GM23248 (cell line): Measurements from ENCODE around the gene CIT. TPM values are rescaled to one million over a fixed set of nuclear protein-coding genes. Genes with fewer than 3 reads are reported as not detected.

ENCODE experiments used
- DNase-seq: peaks from one replicate; pipeline ENCODE4 v3.0.0-alpha.2; 2015
- H2AFZ ChIP-seq: fragments of 200-600 bp; sonication (generic); 2 replicates; pipeline ENCODE4 v1.6.1; 2016; ENCODE audit warnings: antibody characterized with exemption
- H3F3A ChIP-seq: fragments of 200-600 bp; sonication (generic); 2 replicates; pipeline ENCODE4 v1.6.1; 2016; ENCODE audit warnings: mild to moderate bottlenecking, antibody characterized with exemption, mixed run types; ENCODE audit not compliant: insufficient read depth
- H3K27ac ChIP-seq: fragments of 200-600 bp; sonication (generic); 2 replicates; pipeline ENCODE4 v1.5.1; 2016; ENCODE audit warnings: mild to moderate bottlenecking
- H3K27me3 ChIP-seq: fragments of 200-600 bp; sonication (generic); replicated peaks from 2 replicates; pipeline ENCODE4 v1.6.1; 2016; ENCODE audit warnings: mild to moderate bottlenecking; ENCODE audit not compliant: insufficient read depth
- H3K36me3 ChIP-seq: fragments of 200-600 bp; sonication (generic); 2 replicates; pipeline ENCODE4 v1.6.1; 2016; ENCODE audit warnings: low read depth, mild to moderate bottlenecking
- H3K4me1 ChIP-seq: fragments of 200-600 bp; sonication (generic); 2 replicates; pipeline ENCODE4 v1.6.1; 2016; ENCODE audit warnings: mild to moderate bottlenecking; ENCODE audit not compliant: insufficient read depth
- H3K4me2 ChIP-seq: fragments of 200-600 bp; sonication (generic); one replicate; pipeline ENCODE4 v1.6.1; 2016; ENCODE audit warnings: mild to moderate bottlenecking; ENCODE audit not compliant: unreplicated experiment
- H3K4me3 ChIP-seq: fragments of 200-600 bp; sonication (generic); 2 replicates; pipeline ENCODE4 v1.5.1; 2016; ENCODE audit warnings: mild to moderate bottlenecking
- H3K79me2 ChIP-seq: fragments of 200-600 bp; sonication (generic); 2 replicates; pipeline ENCODE4 v1.6.1; 2016; ENCODE audit warnings: mild to moderate bottlenecking; ENCODE audit not compliant: insufficient read depth
- H3K9ac ChIP-seq: fragments of 200-600 bp; sonication (generic); 2 replicates; pipeline ENCODE4 v1.6.1; 2016; ENCODE audit warnings: mild to moderate bottlenecking
- H3K9me2 ChIP-seq: fragments of 200-600 bp; sonication (generic); 2 replicates; pipeline ENCODE4 v1.6.1; 2016; ENCODE audit warnings: mixed run types, mild to moderate bottlenecking, moderate library complexity; ENCODE audit not compliant: insufficient read depth
- H3K9me3 ChIP-seq: fragments of 200-600 bp; sonication (generic); one replicate; pipeline ENCODE4 v1.6.1; 2017; ENCODE audit warnings: low read depth
- H4K20me1 ChIP-seq: fragments of 200-600 bp; sonication (generic); 2 replicates; pipeline ENCODE4 v1.6.0; 2016; ENCODE audit not compliant: insufficient read depth
- EZH2 ChIP-seq: fragments of 200-600 bp; sonication (generic); IDR thresholded peaks from 2 replicates; pipeline ENCODE4 v1.6.1; 2018; ENCODE audit warnings: antibody characterized with exemption, mild to moderate bottlenecking; ENCODE audit not compliant: insufficient read depth, poor library complexity, severe bottlenecking
- EZH2phosphoT487 ChIP-seq: fragments of 200-600 bp; sonication (generic); IDR thresholded peaks from 2 replicates; pipeline ENCODE4 v1.6.1; 2018; ENCODE audit warnings: antibody characterized with exemption, moderate library complexity, mild to moderate bottlenecking, low read depth; ENCODE audit not compliant: insufficient read depth
- WGBS, 2 experiments: methylation state at CpG; one replicate each; pipeline ENCODE4 v1.1.6; 2015 to 2017; ENCODE audit warnings: low lambda C conversion rate in 2 of 2, low coverage in 1 of 2; ENCODE audit errors: missing lambda C conversion rate in 2 of 2; 5-methylcytosine and 5-hydroxymethylcytosine counted together
- in situ Hi-C: fragments of 300-500 bp; cut with MboI; formaldehyde crosslinking; loops from 2 replicates; pipeline ENCODE4 v1.15.0; 2020
- polyA plus RNA-seq: library from polyadenylated mRNA; unstranded; fragments of >200 nt; fragmentation: Nextera tagmentation; extraction: Ambion mirVana; gene quantifications from 2 replicates; pipeline ENCODE4 v1.2.1, GENCODE V29; 2016
- total RNA-seq: library from RNA; depleted of rRNA; stranded (reverse); fragments of >200 nt; shearing (Covaris generic); gene quantifications from 2 replicates; pipeline ENCODE4 v1.2.3, GENCODE V29; 2014

CIT gene
- total and polyA plus RNA-seq, 2 experiments from 2014 or later: 4.3 to 6.8 TPM

DNA sequence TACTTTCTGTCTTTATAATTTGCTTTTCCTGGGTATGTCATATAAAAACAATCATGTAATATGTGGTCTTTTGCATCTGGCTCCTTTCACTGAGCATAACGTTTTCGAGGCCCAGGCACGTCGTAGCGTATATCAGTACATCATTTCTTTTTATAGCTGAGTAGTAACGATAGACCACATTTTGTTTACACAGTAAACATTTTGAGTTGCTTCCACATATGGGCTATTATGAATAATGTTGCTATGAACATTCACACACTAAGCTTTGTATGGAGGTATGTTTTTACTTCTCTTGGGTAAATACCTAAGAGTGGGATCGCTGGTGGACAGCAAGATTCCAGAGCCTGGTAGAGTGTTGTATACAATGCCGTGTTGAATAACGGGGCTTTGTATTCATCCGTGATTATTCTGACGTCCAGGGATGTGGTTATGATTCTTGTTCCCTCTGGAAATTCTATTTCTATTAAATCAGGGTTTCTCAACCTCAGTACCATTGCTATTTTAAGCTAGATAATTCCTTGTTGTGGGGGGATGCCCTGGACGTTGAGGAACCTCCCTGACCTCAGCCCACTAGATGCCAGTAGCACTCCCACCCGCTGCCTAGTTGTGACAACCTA, 38.9 kb upstream of the CIT start:
- H3K27me3 ChIP-seq: no peaks in the 10 kb centered on the region
- H3K27ac ChIP-seq: no peak overlapping the region
- WGBS, 2 experiments: 41 to 48% methylated on average over 13 of the region's 13 CpGs
- no peak overlapping the region for H3K4me3 ChIP-seq
- no peak for DNase-seq
- TF ChIP-seq EZH2 (no peak), EZH2phosphoT487 (no peak)
- no peaks in the 10 kb centered on the region for H4K20me1 ChIP-seq
- no peaks in the 10 kb centered on the region for H3K9me3 ChIP-seq
- H2AFZ ChIP-seq: no peak overlapping the region
- H3F3A ChIP-seq: peaks cover 4% of the 10 kb centered on the region; the same call in 1 of the 2 replicates
- no peaks in the 10 kb centered on the region for H3K9me2 ChIP-seq
- H3K4me1 ChIP-seq: no peaks in the 10 kb centered on the region; the same call in 1 of the 2 replicates
- H3K4me2 ChIP-seq: no peak overlapping the region
- in situ Hi-C loops: no loop called here
- H3K79me2 ChIP-seq: no peaks in the 10 kb centered on the region
- H3K9ac ChIP-seq: no peak overlapping the region
- no peaks in the 10 kb centered on the region for H3K36me3 ChIP-seq

DNA sequence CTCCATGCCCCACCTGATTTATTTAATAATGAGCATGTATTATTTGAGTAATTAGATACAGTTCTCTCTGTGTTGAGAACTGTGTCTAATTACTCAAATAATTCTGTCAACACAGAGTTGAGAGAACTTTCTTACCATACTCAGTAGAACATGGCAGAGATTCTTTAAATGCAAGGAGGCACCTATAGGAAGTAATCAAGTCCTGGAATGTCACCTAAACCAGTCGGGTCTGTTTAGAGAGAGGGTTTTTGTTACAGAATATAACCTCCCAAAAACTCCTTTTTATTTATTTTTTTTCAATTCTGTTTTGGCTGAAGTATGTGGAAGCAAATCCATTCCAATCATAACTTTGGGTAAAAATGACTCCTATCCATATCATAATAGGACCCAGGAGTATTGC, 37.5 kb upstream of the CIT start:
- WGBS, 2 experiments: 3 to 4% methylated on average over 1 of the region's 1 CpG
- Histone ChIP-seq H3K9me3 (no peaks in the 10 kb centered on the region), H3K4me3 (no peak overlapping the region), H3K9ac (no peak overlapping the region), H3K9me2 (no peaks in the 10 kb centered on the region), H3K4me1 (no peaks in the 10 kb centered on the region; the same call in 1 of the 2 replicates), H3K4me2 (no peak overlapping the region), H3K27ac (no peak overlapping the region), H3K27me3 (no peaks in the 10 kb centered on the region), H2AFZ (no peak overlapping the region), H3K79me2 (no peaks in the 10 kb centered on the region), H3F3A (peaks cover 4% of the 10 kb centered on the region; the same call in 1 of the 2 replicates), H3K36me3 (no peaks in the 10 kb centered on the region), H4K20me1 (no peaks in the 10 kb centered on the region)
- no peak for DNase-seq
- TF ChIP-seq EZH2phosphoT487 (no peak), EZH2 (no peak)
- in situ Hi-C loops: no loop called here

DNA sequence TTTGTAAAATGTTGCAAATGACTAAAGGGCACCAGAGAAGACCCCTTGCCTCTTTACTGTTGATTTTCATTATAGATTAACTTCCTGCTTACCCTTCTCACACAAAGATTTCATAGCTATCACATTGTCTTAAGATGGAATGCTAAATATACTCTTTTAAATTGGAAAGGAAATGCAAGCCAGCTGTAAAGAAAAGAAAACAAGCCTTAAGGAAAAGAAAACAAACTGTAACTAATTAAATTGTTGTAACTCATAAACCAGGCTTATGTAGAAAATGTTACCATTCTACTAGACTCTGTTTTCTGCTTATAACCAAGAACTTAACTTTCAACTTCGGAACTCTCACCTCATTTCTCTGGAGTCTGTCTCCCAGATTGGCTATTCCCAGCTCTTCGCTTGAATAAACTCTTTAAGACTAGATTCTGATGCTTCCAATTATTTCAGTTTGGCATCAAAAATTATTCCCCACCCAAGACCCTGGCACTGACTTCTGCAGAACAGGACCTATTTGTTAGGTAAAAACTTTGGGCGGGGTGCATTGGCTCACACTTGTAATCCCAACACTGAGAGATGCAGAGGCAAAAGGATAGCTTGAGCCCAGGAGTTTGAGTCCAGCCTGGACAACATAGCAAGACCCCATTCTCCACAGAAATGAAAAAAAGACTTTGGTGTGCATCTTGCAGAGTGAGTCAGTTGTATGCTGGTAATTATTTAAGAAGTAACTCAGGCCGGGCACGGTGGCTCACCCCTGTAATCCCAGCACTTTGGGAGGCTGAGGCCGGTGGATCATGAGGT, 36.6 kb upstream of the CIT start:
- H2AFZ ChIP-seq: no peak overlapping the region
- TF ChIP-seq EZH2: no peak
- TF ChIP-seq EZH2phosphoT487: no peak
- no peaks in the 10 kb centered on the region for H3K27me3 ChIP-seq
- no peak overlapping the region for H3K9ac ChIP-seq
- no peak for DNase-seq
- H3K79me2 ChIP-seq: no peaks in the 10 kb centered on the region
- WGBS, 2 experiments: 38 to 43% methylated on average over 6 of the region's 6 CpGs
- no peak overlapping the region for H3K4me2 ChIP-seq
- no peaks in the 10 kb centered on the region for H3K36me3 ChIP-seq
- H4K20me1 ChIP-seq: no peaks in the 10 kb centered on the region
- no peaks in the 10 kb centered on the region; the same call in 1 of the 2 replicates for H3K4me1 ChIP-seq
- H3K4me3 ChIP-seq: no peak overlapping the region
- in situ Hi-C loops: no loop called here
- no peaks in the 10 kb centered on the region for H3K9me2 ChIP-seq
- H3K27ac ChIP-seq: no peak overlapping the region
- no peaks in the 10 kb centered on the region for H3K9me3 ChIP-seq
- H3F3A ChIP-seq: peaks cover 4% of the 10 kb centered on the region; the same call in 1 of the 2 replicates

DNA sequence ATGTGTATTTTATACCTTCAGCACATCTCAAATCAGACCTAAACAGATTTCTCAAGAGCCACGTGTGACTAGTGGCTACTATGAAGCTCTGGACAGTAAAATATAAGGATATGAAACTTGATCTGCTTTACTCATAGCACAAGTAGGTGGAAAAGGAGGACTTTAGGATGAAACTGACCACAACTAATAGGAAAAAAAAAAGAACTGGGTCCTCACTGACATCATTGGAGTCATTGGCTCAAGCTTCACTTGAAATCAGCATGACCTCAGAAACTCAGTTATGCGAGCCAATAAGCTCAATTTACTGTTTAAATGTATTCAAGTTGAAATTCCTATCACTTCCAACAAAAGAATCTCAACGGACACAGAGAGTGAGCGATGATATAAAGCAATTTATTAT, 34.1 kb upstream of the CIT start:
- H3K79me2 ChIP-seq: no peaks in the 10 kb centered on the region

More for the DNA sequence above, 34.1 kb upstream of the CIT start:
- H3K36me3 ChIP-seq: no peaks in the 10 kb centered on the region
- peak; percentile 46 for DNase-seq
- WGBS, 2 experiments: 57 to 62% methylated on average over 4 of the region's 4 CpGs
- in situ Hi-C loops: no loop called here
- peaks cover 4% of the 10 kb centered on the region; the same call in 1 of the 2 replicates for H3F3A ChIP-seq
- no peak overlapping the region for H3K4me3 ChIP-seq
- no peaks in the 10 kb centered on the region for H3K9me3 ChIP-seq
- no peak overlapping the region for H3K27ac ChIP-seq
- no peaks in the 10 kb centered on the region for H4K20me1 ChIP-seq
- H2AFZ ChIP-seq: no peak overlapping the region
- H3K4me1 ChIP-seq: no peaks in the 10 kb centered on the region; the same call in 1 of the 2 replicates
- no peak overlapping the region for H3K4me2 ChIP-seq
- H3K27me3 ChIP-seq: no peaks in the 10 kb centered on the region
- H3K9ac ChIP-seq: no peak overlapping the region
- no peak for TF ChIP-seq EZH2
- no peaks in the 10 kb centered on the region for H3K9me2 ChIP-seq
